Activated T-cell treated with anti-CD3 and anti-CD28 coated beads for 48 hours (primary cell): Measurements from ENCODE around the gene HBM.
"Not testable (repeated sequence)": the region's sequence is repeated elsewhere in the genome, so short reads cannot be mapped to it uniquely, and the experiment has no call there.

Source experiments
- DNase-seq: peaks from one replicate; pipeline ENCODE4 v3.0.0-alpha.2; 2020; ENCODE audit warnings: low read depth

HBM gene

GRCh38 chr16:169014-169413, 3.2 kb downstream of the HBM start:
- DNase-seq = no peak

- not testable (repeated sequence) for DNase-seq
Measured at GRCh38 chr16:170088-170507, 4.3 kb downstream of the HBM start.

- DNase-seq = no peak
Measured at GRCh38 chr16:170788-171187, 5.0 kb downstream of the HBM start.

GRCh38 chr16:172374-172941, 6.7 kb downstream of the HBM start, which contains the start of gene HBA2:
HBA2 (plus strand) TSS chr16:172876; CDS start chr16:172913, 37 bp downstream.
- not testable (repeated sequence) for DNase-seq

GRCh38 chr16:173211-173854, 7.6 kb downstream of the HBM start:
- DNase-seq = not testable (repeated sequence)

- DNase-seq = not testable (repeated sequence)
Measured at GRCh38 chr16:173928-174769, 8.4 kb downstream of the HBM start.

- no peak for DNase-seq
Measured at GRCh38 chr16:175011-175949, 9.5 kb downstream of the HBM start.

- not testable (repeated sequence) for DNase-seq
Measured at GRCh38 chr16:176006-176405, 10.2 kb downstream of the HBM start.

- not testable (repeated sequence) for DNase-seq
Measured at GRCh38 chr16:176477-177382, 11.0 kb downstream of the HBM start, which contains the start of gene HBA1. HBA1 (plus strand) TSS chr16:176680; CDS start chr16:176717, 37 bp downstream.

- DNase-seq = no peak
Measured at GRCh38 chr16:177394-177822, 11.6 kb downstream of the HBM start.

- DNase-seq = no peak
Measured at GRCh38 chr16:177981-178667, 12.3 kb downstream of the HBM start.

GRCh38 chr16:178668-179015, 12.9 kb downstream of the HBM start:
- no peak for DNase-seq

GRCh38 chr16:179211-180092, 13.7 kb downstream of the HBM start:
- no peak for DNase-seq

GRCh38 chr16:180101-180675, 14.4 kb downstream of the HBM start, which contains the start of gene HBQ1:
HBQ1 (plus strand) TSS chr16:180459; CDS start chr16:180487, 28 bp downstream.
- peak; percentile 49 for DNase-seq

GRCh38 chr16:180681-181564, 15.1 kb downstream of the HBM start:
- DNase-seq = peak; percentile 88

- no peak for DNase-seq
Measured at GRCh38 chr16:181565-182021, 15.8 kb downstream of the HBM start.

GRCh38 chr16:183005-183404, 17.2 kb downstream of the HBM start:
- DNase-seq = no peak
